ENCODE results near the gene CTXN2. TPM values are rescaled to one million over a fixed set of nuclear protein-coding genes. Genes with fewer than 3 reads are reported as not detected.

CTXN2 gene
- polyA plus RNA-seq, 1 of the 3 experiments (the other 2 are of a cell fraction): 0.02 TPM

GRCh38 chr15:48242015-48242414 is 50.5 kb downstream of the CTXN2 start (continued):
- TF ChIP-seq USF1 (IDR thresholded peaks at IDR 0.05; ENCODE audit: borderline replicate concordance, low read depth) (no peak), FOSL2 (IDR thresholded peaks at IDR 0.05; ENCODE audit: borderline replicate concordance, low read depth) (no peak)

- ChIA-PET POLR2A (no interaction called here), CTCF (interaction anchor here (0.8 to 2.4 kb wide), 3 partner anchors 9 to 130 kb away, joined by 3 to 7 read pairs (median 4); no protein-coding TSS in a partner anchor)
- no peak for DNase-seq
- H3K4me1 ChIP-seq (ENCODE audit: control insufficient read depth in 1 of 2, insufficient read depth in 2 of 2, low read depth in 1 of 2, low read length in 1 of 2): no peaks in the 10 kb centered on the region
- H3K27ac ChIP-seq (ENCODE audit: low read depth in 2 of 2, low read length in 1 of 2): no peak overlapping the region
- TF ChIP-seq RAD21 (IDR thresholded peaks at IDR 0.05; ENCODE audit: low read length): no peak
- no peak for TF ChIP-seq RXRA (IDR thresholded peaks at IDR 0.05; ENCODE audit: borderline replicate concordance, low read depth)
- TF ChIP-seq FOXJ3 (CRISPR knock-in tag; IDR thresholded peaks at IDR 0.05): no peak
- TF ChIP-seq FOXM1 (IDR thresholded peaks at IDR 0.05; ENCODE audit: low read depth): no peak
- H3F3A ChIP-seq (replicated peaks; ENCODE audit: insufficient read depth): no peaks in the 10 kb centered on the region
- H3K4me2 ChIP-seq: no peak overlapping the region
- no peaks in the 10 kb centered on the region for H4K20me1 ChIP-seq (ENCODE audit: insufficient read depth)
- WGBS (ENCODE audit: low lambda C conversion rate): 85% methylated on average over 4 of the region's 4 CpGs
- no peaks in the 10 kb centered on the region for H3K79me2 ChIP-seq (ENCODE audit: insufficient read depth)
- no peak overlapping the region for H3K9ac ChIP-seq
- no peaks in the 10 kb centered on the region for H3K27me3 ChIP-seq (ENCODE audit: insufficient read depth)
- H3K36me3 ChIP-seq (replicated peaks in 1 of 2; ENCODE audit: control insufficient read depth in 1 of 2, insufficient read depth in 2 of 2, low read length in 1 of 2): no peaks in the 10 kb centered on the region
- no peak overlapping the region for H2AFZ ChIP-seq (ENCODE audit: low read depth)
- no peaks in the 10 kb centered on the region for H3K9me3 ChIP-seq
- no peak overlapping the region for H3K4me3 ChIP-seq (ENCODE audit: low read depth in 2 of 2, low read length in 1 of 2)
- H3K9me2 ChIP-seq: no peaks in the 10 kb centered on the region
Observed at GRCh38 chr15:48242535-48242934, 51.1 kb downstream of the CTXN2 start.

- CTCF ChIA-PET: no interaction called here
- POLR2A ChIA-PET: no interaction called here
- no peak for DNase-seq
- TF ChIP-seq EP300 (IDR thresholded peaks at IDR 0.05; ENCODE audit: borderline replicate concordance in 1 of 2, low read depth in 1 of 2, low read length in 1 of 2) (no peak), JUND (IDR thresholded peaks at IDR 0.05) (no peak), RAD21 (IDR thresholded peaks at IDR 0.05; ENCODE audit: low read length) (no peak), GABPA (IDR thresholded peaks at IDR 0.05; ENCODE audit: low read depth) (no peak), POLR2AphosphoS5 (IDR thresholded peaks at IDR 0.05; ENCODE audit: low read depth, low read length) (no peak), YY1 (IDR thresholded peaks at IDR 0.05; ENCODE audit: low read depth) (no peak), FOXJ3 (CRISPR knock-in tag; IDR thresholded peaks at IDR 0.05) (no peak)
- Histone ChIP-seq H3K27me3 (ENCODE audit: insufficient read depth) (no peaks in the 10 kb centered on the region), H3K4me1 (ENCODE audit: control insufficient read depth in 1 of 2, insufficient read depth in 2 of 2, low read depth in 1 of 2, low read length in 1 of 2) (no peaks in the 10 kb centered on the region), H3K9ac (no peak overlapping the region), H3K79me2 (ENCODE audit: insufficient read depth) (no peaks in the 10 kb centered on the region), H3K27ac (ENCODE audit: low read depth in 2 of 2, low read length in 1 of 2) (no peak overlapping the region), H4K20me1 (ENCODE audit: insufficient read depth) (no peaks in the 10 kb centered on the region), H3K9me2 (no peaks in the 10 kb centered on the region), H3K4me2 (no peak overlapping the region), H3K36me3 (replicated peaks in 1 of 2; ENCODE audit: control insufficient read depth in 1 of 2, insufficient read depth in 2 of 2, low read length in 1 of 2) (no peaks in the 10 kb centered on the region), H3K4me3 (ENCODE audit: low read depth in 2 of 2, low read length in 1 of 2) (no peak overlapping the region), H3K9me3 (no peaks in the 10 kb centered on the region), H3F3A (replicated peaks; ENCODE audit: insufficient read depth) (no peaks in the 10 kb centered on the region), H2AFZ (ENCODE audit: low read depth) (no peak overlapping the region)
- WGBS (ENCODE audit: low lambda C conversion rate): 60% methylated on average over 1 of the region's 1 CpG
Observed at GRCh38 chr15:48244921-48245320, 53.5 kb downstream of the CTXN2 start.

GRCh38 chr15:48248414-48248813 is 56.9 kb downstream of the CTXN2 start:
- 64% methylated on average over 5 of the region's 5 CpGs for WGBS (ENCODE audit: low lambda C conversion rate)
- H3K79me2 ChIP-seq (ENCODE audit: insufficient read depth): no peaks in the 10 kb centered on the region
- H3K27me3 ChIP-seq (ENCODE audit: insufficient read depth): no peaks in the 10 kb centered on the region
- no peaks in the 10 kb centered on the region for H3K9me2 ChIP-seq
- no peak for TF ChIP-seq JUND (IDR thresholded peaks at IDR 0.05)
- POLR2A ChIA-PET: no interaction called here
- no peak overlapping the region for H3K9ac ChIP-seq
- H3K36me3 ChIP-seq (replicated peaks in 1 of 2; ENCODE audit: control insufficient read depth in 1 of 2, insufficient read depth in 2 of 2, low read length in 1 of 2): no peaks in the 10 kb centered on the region
- DNase-seq: no peak
- no peak overlapping the region for H3K27ac ChIP-seq (ENCODE audit: low read depth in 2 of 2, low read length in 1 of 2)
- no peaks in the 10 kb centered on the region for H3F3A ChIP-seq (replicated peaks; ENCODE audit: insufficient read depth)
- no peaks in the 10 kb centered on the region for H3K9me3 ChIP-seq
- no peaks in the 10 kb centered on the region for H3K4me1 ChIP-seq (ENCODE audit: control insufficient read depth in 1 of 2, insufficient read depth in 2 of 2, low read depth in 1 of 2, low read length in 1 of 2)
- no peak overlapping the region for H2AFZ ChIP-seq (ENCODE audit: low read depth)
- no peak overlapping the region for H3K4me3 ChIP-seq (ENCODE audit: low read depth in 2 of 2, low read length in 1 of 2)
- no peak overlapping the region for H3K4me2 ChIP-seq
- CTCF ChIA-PET: interaction anchor here (1.1 to 6.2 kb wide), 4 partner anchors 37 to 1052 kb away, joined by 4 to 46 read pairs (median 6); no protein-coding TSS in a partner anchor
- H4K20me1 ChIP-seq (ENCODE audit: insufficient read depth): no peaks in the 10 kb centered on the region

Data from SK-N-SH (cell line).